Measurements from ENCODE around the gene TEX54.

Gene TEX54

DNA sequence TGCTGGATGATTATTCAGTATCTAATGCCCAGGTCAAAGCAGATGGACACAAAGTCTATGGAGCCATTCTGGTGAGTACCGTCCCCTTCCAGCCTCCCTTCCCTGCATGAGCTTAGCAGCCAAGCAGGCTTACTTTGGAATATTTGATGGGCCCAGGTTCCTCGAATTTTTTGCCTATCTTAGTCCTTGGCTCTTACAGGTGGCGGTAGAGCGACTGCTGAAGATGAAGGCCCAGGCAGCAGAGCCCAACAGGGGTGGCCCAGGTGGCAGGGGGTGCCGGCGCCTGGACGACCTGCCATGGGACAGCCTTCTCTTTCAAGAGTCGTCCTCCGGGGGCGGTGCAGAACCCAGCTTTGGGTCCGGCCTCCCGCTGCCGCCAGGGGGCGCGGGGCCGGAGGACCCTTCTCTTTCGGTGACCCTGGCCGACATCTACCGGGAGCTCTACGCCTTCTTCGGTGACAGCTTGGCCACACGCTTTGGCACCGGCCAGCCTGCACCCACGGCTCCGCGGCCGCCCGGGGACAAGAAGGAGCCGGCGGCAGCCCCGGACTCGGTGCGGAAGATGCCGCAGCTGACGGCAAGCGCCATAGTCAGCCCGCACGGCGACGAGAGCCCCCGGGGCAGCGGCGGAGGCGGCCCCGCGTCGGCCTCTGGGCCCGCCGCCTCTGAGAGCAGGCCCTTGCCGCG, 46.2 kb downstream of the TEX54 start:
- DNase-seq, result peak; percentile 87

GRCh38 chr11:62782753-62783152, 49.9 kb downstream of the TEX54 start:
- no peak for DNase-seq
